NK-92 (cell line): ENCODE measurements around the gene NR4A1.

Experiments
- DNase-seq: peaks from one replicate; lab custom pipeline; 2025; ENCODE audit not compliant: unreplicated experiment; lab: John Stamatoyannopoulos, UW

The NR4A1 gene

GRCh38 chr12:52057638-52058576 is 6.7 kb downstream of the NR4A1 start:
- no peak for DNase-seq

- no peak for DNase-seq
These were observed 7.6 kb downstream of the NR4A1 start for GRCh38 chr12:52058631-52059361.

- no peak for DNase-seq
These were observed 8.6 kb downstream of the NR4A1 start for GRCh38 chr12:52059582-52060497.

GRCh38 chr12:52060498-52061177 is 9.4 kb downstream of the NR4A1 start:
- DNase-seq = no peak

GRCh38 chr12:52061470-52062166 is 10.4 kb downstream of the NR4A1 start:
- no peak for DNase-seq

GRCh38 chr12:52062167-52063081 is 11.2 kb downstream of the NR4A1 start:
- DNase-seq = no peak

- no peak for DNase-seq
These were observed 12.1 kb downstream of the NR4A1 start for GRCh38 chr12:52063082-52063924.

- DNase-seq = no peak
These were observed 12.9 kb downstream of the NR4A1 start for GRCh38 chr12:52063981-52064649.

- DNase-seq = no peak
These were observed 15.3 kb downstream of the NR4A1 start for GRCh38 chr12:52066346-52067080.

- no peak for DNase-seq
These were observed 15.8 kb downstream of the NR4A1 start for GRCh38 chr12:52067081-52067374.

- DNase-seq = peak; percentile 25
These were observed 18.3 kb downstream of the NR4A1 start, which contains the start of gene ATG101 for GRCh38 chr12:52069327-52070184. ATG101 (plus strand) TSS chr12:52069978; CDS start chr12:52073651, 3,673 bp downstream.

GRCh38 chr12:52070185-52070925 is 19.1 kb downstream of the NR4A1 start:
- no peak for DNase-seq

- DNase-seq = no peak
These were observed 22.5 kb downstream of the NR4A1 start for GRCh38 chr12:52073531-52074381.
